OCI-LY1 (cell line): ENCODE data around the gene C20orf144.

ENCODE experiments used
- H2AFZ ChIP-seq: fragments of 200-600 bp; sonication (generic), shearing (Covaris generic); 2 replicates; pipeline ENCODE4 v1.6.0; 2014; ENCODE audit warnings: antibody characterized with exemption, mild to moderate bottlenecking, low read length
- H3F3A ChIP-seq: fragments of 200-600 bp; sonication (generic), shearing (Covaris generic); 2 replicates; pipeline ENCODE4 v1.6.0; 2014; ENCODE audit warnings: mild to moderate bottlenecking, antibody characterized with exemption, low read length, moderate library complexity; ENCODE audit not compliant: insufficient read depth
- H3K27ac ChIP-seq: fragments of 200-600 bp; sonication (generic); 2 replicates; pipeline ENCODE4 v1.5.1; 2014; ENCODE audit warnings: low read length, mixed run types, mild to moderate bottlenecking, low read depth; ENCODE audit not compliant: poor library complexity, severe bottlenecking
- H3K27me3 ChIP-seq: fragments of 200-600 bp; sonication (generic); 2 replicates; pipeline ENCODE4 v1.6.0; 2014; ENCODE audit warnings: antibody characterized with exemption, mild to moderate bottlenecking, low read length, moderate library complexity; ENCODE audit not compliant: insufficient read depth
- H3K36me3 ChIP-seq: fragments of 200-600 bp; sonication (generic); 2 replicates; pipeline ENCODE4 v1.6.1; 2014; ENCODE audit warnings: mild to moderate bottlenecking, antibody characterized with exemption, low read length, moderate library complexity, mixed read lengths; ENCODE audit not compliant: insufficient read depth
- H3K4me1 ChIP-seq: fragments of 200-600 bp; sonication (generic); 2 replicates; pipeline ENCODE4 v1.5.1; 2014; ENCODE audit warnings: mild to moderate bottlenecking, low read length, moderate library complexity; ENCODE audit not compliant: insufficient read depth, severe bottlenecking
- H3K4me2 ChIP-seq: fragments of 200-600 bp; sonication (generic), shearing (Covaris generic); 2 replicates; pipeline ENCODE4 v1.6.1; 2014; ENCODE audit warnings: low read length
- H3K4me3 ChIP-seq: fragments of 200-600 bp; sonication (generic); 2 replicates; pipeline ENCODE4 v1.5.1; 2014; ENCODE audit warnings: low read length, low read depth, mild to moderate bottlenecking, mixed read lengths; ENCODE audit not compliant: poor library complexity, severe bottlenecking
- H3K79me2 ChIP-seq: fragments of 200-600 bp; shearing (Covaris generic); 2 replicates; pipeline ENCODE4 v1.6.1; 2016; ENCODE audit warnings: mixed run types, low read length, mixed read lengths; ENCODE audit not compliant: insufficient read depth
- H3K9ac ChIP-seq: fragments of 200-600 bp; sonication (generic), shearing (Covaris generic); 2 replicates; pipeline ENCODE4 v1.6.1; 2014; ENCODE audit warnings: mild to moderate bottlenecking, low read length, mixed read lengths
- H3K9me2 ChIP-seq: fragments of 200-600 bp; sonication (generic), shearing (Covaris generic); 2 replicates; pipeline ENCODE4 v1.6.1; 2014; ENCODE audit warnings: low read depth, mild to moderate bottlenecking, low read length, mixed read lengths
- H3K9me3 ChIP-seq: fragments of 200-600 bp; shearing (Covaris generic); 2 replicates; pipeline ENCODE4 v1.6.1; 2014; ENCODE audit warnings: low read length, mixed read lengths
- H4K20me1 ChIP-seq: fragments of 200-600 bp; sonication (generic), shearing (Covaris generic); 2 replicates; pipeline ENCODE4 v1.6.0; 2016; ENCODE audit warnings: mild to moderate bottlenecking, low read length; ENCODE audit not compliant: insufficient read depth
- CTCF ChIP-seq: fragments of 200-600 bp; sonication (generic), shearing (Covaris generic); IDR thresholded peaks from 2 replicates; pipeline ENCODE4 v1.5.1; 2017; ENCODE audit warnings: mild to moderate bottlenecking, antibody characterized with exemption, low read length, moderate library complexity, mixed read lengths
- EZH2 ChIP-seq: fragments of 200-600 bp; sonication (generic), shearing (Covaris generic); IDR thresholded peaks from 2 replicates; pipeline ENCODE4 v1.8.0; 2017; ENCODE audit warnings: borderline replicate concordance, mixed run types, mild to moderate bottlenecking, antibody characterized with exemption, low read length, moderate library complexity, mixed read lengths

C20orf144 gene

GRCh38 chr20:33635341-33635740 lies 26.8 kb upstream of the C20orf144 start:
- H3K4me3 ChIP-seq = no peak overlapping the region
- no peaks in the 10 kb centered on the region for H3K4me1 ChIP-seq
- no peaks in the 10 kb centered on the region for H3K9me3 ChIP-seq
- no peak overlapping the region for H3K27ac ChIP-seq
- H3K79me2 ChIP-seq = no peaks in the 10 kb centered on the region
- no peaks in the 10 kb centered on the region for H3K9me2 ChIP-seq
- H3K9ac ChIP-seq = no peak overlapping the region
- TF ChIP-seq CTCF (no peak), EZH2 (no peak)
- peaks cover 38% of the 10 kb centered on the region for H3K36me3 ChIP-seq
- H3F3A ChIP-seq = no peaks in the 10 kb centered on the region
- no peaks in the 10 kb centered on the region for H4K20me1 ChIP-seq
- no peaks in the 10 kb centered on the region for H3K27me3 ChIP-seq
- no peak overlapping the region for H2AFZ ChIP-seq
- no peak overlapping the region for H3K4me2 ChIP-seq

- H3K79me2 ChIP-seq = no peaks in the 10 kb centered on the region
- H3K9me3 ChIP-seq = no peaks in the 10 kb centered on the region
- H3K9me2 ChIP-seq = no peaks in the 10 kb centered on the region
- no peak overlapping the region for H3K27ac ChIP-seq
- no peak for TF ChIP-seq EZH2
- H3K4me2 ChIP-seq = no peak overlapping the region
- H3K4me3 ChIP-seq = no peak overlapping the region
- H2AFZ ChIP-seq = no peak overlapping the region
- no peaks in the 10 kb centered on the region for H3K27me3 ChIP-seq
- no peaks in the 10 kb centered on the region for H4K20me1 ChIP-seq
- H3K9ac ChIP-seq = no peak overlapping the region
- no peaks in the 10 kb centered on the region for H3F3A ChIP-seq
- peaks cover 37% of the 10 kb centered on the region for H3K36me3 ChIP-seq
- no peaks in the 10 kb centered on the region for H3K4me1 ChIP-seq
These were observed 25.4 kb upstream of the C20orf144 start for GRCh38 chr20:33636776-33637175.

GRCh38 chr20:33640287-33640686 lies 21.8 kb upstream of the C20orf144 start:
- no peak overlapping the region for H3K9ac ChIP-seq
- no peak overlapping the region for H3K4me3 ChIP-seq
- no peaks in the 10 kb centered on the region for H3K4me1 ChIP-seq
- no peak for TF ChIP-seq CTCF
- no peak for TF ChIP-seq EZH2
- no peak overlapping the region for H3K4me2 ChIP-seq
- H3K27ac ChIP-seq = no peak overlapping the region
- H2AFZ ChIP-seq = no peak overlapping the region
- no peaks in the 10 kb centered on the region for H3F3A ChIP-seq
- H3K79me2 ChIP-seq = no peaks in the 10 kb centered on the region
- H3K36me3 ChIP-seq = peaks cover 53% of the 10 kb centered on the region
- H3K27me3 ChIP-seq = no peaks in the 10 kb centered on the region
- no peaks in the 10 kb centered on the region for H3K9me2 ChIP-seq
- H3K9me3 ChIP-seq = no peaks in the 10 kb centered on the region
- H4K20me1 ChIP-seq = no peaks in the 10 kb centered on the region

GRCh38 chr20:33644313-33645071 lies 17.6 kb upstream of the C20orf144 start:
- Histone ChIP-seq H4K20me1 (no peaks in the 10 kb centered on the region), H3K27me3 (no peaks in the 10 kb centered on the region), H3K4me3 (no peak overlapping the region), H3K4me1 (peaks cover 6% of the 10 kb centered on the region), H3F3A (no peaks in the 10 kb centered on the region), H3K79me2 (no peaks in the 10 kb centered on the region), H2AFZ (no peak overlapping the region), H3K9ac (no peak overlapping the region), H3K27ac (no peak overlapping the region), H3K9me2 (no peaks in the 10 kb centered on the region), H3K4me2 (no peak overlapping the region), H3K9me3 (no peaks in the 10 kb centered on the region), H3K36me3 (peaks cover 39% of the 10 kb centered on the region)
- TF ChIP-seq EZH2 (no peak), CTCF (no peak)
